Upper lobe of left lung (tissue), 6 donors: ENCODE data around the gene CATSPER3. TPM values are rescaled to one million over a fixed set of nuclear protein-coding genes. Genes with fewer than 3 reads are reported as not detected.

ENCODE experiments used
- ATAC-seq, 2 donors: fragments of 200-7000 bp; cut with Tn5 transposase; one replicate each; pipeline ENCODE4 v1.9.1; 2022; ENCODE audit warnings: mild to moderate bottlenecking in 2 of 2, moderate library complexity in 2 of 2; ENCODE audit not compliant: low FRiP score in 2 of 2
- DNase-seq, 2 donors: peaks; one replicate each; pipeline ENCODE4 v3.0.0-alpha.2; 2019 to 2020
- H3K27ac ChIP-seq, 4 donors: fragments of 200-600 bp; sonication (generic); one replicate each; pipeline ENCODE4 v1.5.1; 2016 to 2019
- H3K27me3 ChIP-seq, 4 donors: fragments of 200-600 bp; sonication (generic); one replicate each; pipeline ENCODE4 v1.5.1; 2017 to 2019
- H3K36me3 ChIP-seq, 4 donors: fragments of 200-600 bp; sonication (generic); one replicate each; pipeline ENCODE4 v1.5.1; 2016 to 2019
- H3K4me1 ChIP-seq, 4 donors: fragments of 200-600 bp; sonication (generic); one replicate each; pipeline ENCODE4 v1.5.1; 2018 to 2019
- H3K4me3 ChIP-seq, 4 donors: fragments of 200-600 bp; sonication (generic); one replicate each; pipeline ENCODE4 v1.5.1; 2017 to 2019; ENCODE audit warnings: mild to moderate bottlenecking in 2 of 4, moderate library complexity in 1 of 4
- H3K9me3 ChIP-seq, 4 donors: fragments of 200-600 bp; sonication (generic); one replicate each; pipeline ENCODE4 v1.5.1; 2018 to 2019
- EP300 ChIP-seq, 4 donors: sonication (generic); formaldehyde crosslinking; IDR thresholded peaks; one replicate each; pipeline ENCODE4 v1.5.1; 2017; ENCODE audit warnings: antibody characterized with exemption in 4 of 4, control low read depth in 2 of 4
- POLR2A ChIP-seq, 4 donors: fragments of 450-650 bp; IDR thresholded peaks; one replicate each; pipeline ENCODE4 v1.5.1; 2016 to 2017; ENCODE audit warnings: antibody characterized with exemption in 4 of 4, mild to moderate bottlenecking in 2 of 4
- POLR2AphosphoS5 ChIP-seq, 2 donors: sonication (generic); formaldehyde crosslinking; IDR thresholded peaks; one replicate each; pipeline ENCODE4 v1.5.1; 2017; ENCODE audit warnings: antibody characterized with exemption in 2 of 2
- WGBS, 2 donors: methylation state at CpG; one replicate each; pipeline ENCODE4 v1.1.5; 2017 to 2018; 5-methylcytosine and 5-hydroxymethylcytosine counted together
- small RNA-seq, 4 donors: library from RNA; depleted of rRNA; stranded (forward); fragments of <200 nt; gene quantifications; one replicate each; pipeline ENCODE3, GENCODE V24; 2016
- total RNA-seq, 6 donors: library from RNA; depleted of rRNA in 4 of 6; stranded (reverse); fragments of >200 nt in 4 of 6; gene quantifications; one replicate each; pipeline versions ENCODE4 v1.1.0 to v1.2.1, GENCODE V29; 2016 to 2021
- TF ChIP-seq, protein P1 (sequence below), 6 experiments: fragments of 450-650 bp in 4 of 6; fragments of 200-600 bp in 2 of 6; sonication (generic) in 2 of 6; IDR thresholded peaks; one replicate each; pipeline ENCODE4 v1.5.1; 2016 to 2019; ENCODE audit warnings: antibody characterized with exemption in 6 of 6
- donor health status: DM: no; HTN: no; CAD: no; lungs with moderate emphysema.
- donor health status: DM: no; HTN: yes; CAD: no; lungs with severe emphysema.

The CATSPER3 gene
- total RNA-seq, 6 donors from 2014 or later: 0.67 to 1.7 TPM; not detected in 4

DNA sequence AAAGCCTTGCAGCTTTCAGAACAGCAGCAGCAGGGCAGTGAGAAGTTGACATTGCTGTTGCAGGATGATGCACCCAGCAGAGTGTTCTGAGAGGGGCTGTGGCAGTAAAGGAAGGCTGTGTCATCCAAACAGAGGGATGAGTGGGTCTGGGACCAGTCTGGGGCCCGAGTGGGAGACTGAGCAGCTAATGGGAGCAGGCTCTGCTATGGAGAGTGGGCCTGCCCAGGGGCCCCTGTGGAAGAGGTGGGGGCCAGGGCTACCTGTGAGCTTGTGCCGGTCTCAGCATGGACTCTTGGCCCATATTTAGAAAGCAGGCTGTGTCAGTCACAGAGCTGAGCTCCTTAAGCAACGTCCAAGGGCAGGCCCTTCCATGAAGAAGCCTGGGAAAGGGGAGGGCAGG, 92.3 kb downstream of the CATSPER3 start:
- ATAC-seq: no peak
- Histone ChIP-seq H3K36me3 (no peaks in the 10 kb centered on the region), H3K4me1 (no peaks in the 10 kb centered on the region), H3K4me3 (no peak overlapping the region), H3K27me3 (no peaks in the 10 kb centered on the region), H3K9me3 (no peaks in the 10 kb centered on the region), H3K27ac (no peak overlapping the region)
- 74 to 93% methylated on average over 2 to 3 of the region's 3 CpGs for WGBS, 2 donors
- TF ChIP-seq, protein P1, sequence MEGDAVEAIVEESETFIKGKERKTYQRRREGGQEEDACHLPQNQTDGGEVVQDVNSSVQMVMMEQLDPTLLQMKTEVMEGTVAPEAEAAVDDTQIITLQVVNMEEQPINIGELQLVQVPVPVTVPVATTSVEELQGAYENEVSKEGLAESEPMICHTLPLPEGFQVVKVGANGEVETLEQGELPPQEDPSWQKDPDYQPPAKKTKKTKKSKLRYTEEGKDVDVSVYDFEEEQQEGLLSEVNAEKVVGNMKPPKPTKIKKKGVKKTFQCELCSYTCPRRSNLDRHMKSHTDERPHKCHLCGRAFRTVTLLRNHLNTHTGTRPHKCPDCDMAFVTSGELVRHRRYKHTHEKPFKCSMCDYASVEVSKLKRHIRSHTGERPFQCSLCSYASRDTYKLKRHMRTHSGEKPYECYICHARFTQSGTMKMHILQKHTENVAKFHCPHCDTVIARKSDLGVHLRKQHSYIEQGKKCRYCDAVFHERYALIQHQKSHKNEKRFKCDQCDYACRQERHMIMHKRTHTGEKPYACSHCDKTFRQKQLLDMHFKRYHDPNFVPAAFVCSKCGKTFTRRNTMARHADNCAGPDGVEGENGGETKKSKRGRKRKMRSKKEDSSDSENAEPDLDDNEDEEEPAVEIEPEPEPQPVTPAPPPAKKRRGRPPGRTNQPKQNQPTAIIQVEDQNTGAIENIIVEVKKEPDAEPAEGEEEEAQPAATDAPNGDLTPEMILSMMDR (IDR thresholded peaks at IDR 0.05): no peak
- TF ChIP-seq POLR2A (IDR thresholded peaks at IDR 0.05) (no peak), POLR2AphosphoS5 (IDR thresholded peaks at IDR 0.05) (no peak), EP300 (IDR thresholded peaks at IDR 0.05) (no peak)
- DNase-seq: no peak

DNA sequence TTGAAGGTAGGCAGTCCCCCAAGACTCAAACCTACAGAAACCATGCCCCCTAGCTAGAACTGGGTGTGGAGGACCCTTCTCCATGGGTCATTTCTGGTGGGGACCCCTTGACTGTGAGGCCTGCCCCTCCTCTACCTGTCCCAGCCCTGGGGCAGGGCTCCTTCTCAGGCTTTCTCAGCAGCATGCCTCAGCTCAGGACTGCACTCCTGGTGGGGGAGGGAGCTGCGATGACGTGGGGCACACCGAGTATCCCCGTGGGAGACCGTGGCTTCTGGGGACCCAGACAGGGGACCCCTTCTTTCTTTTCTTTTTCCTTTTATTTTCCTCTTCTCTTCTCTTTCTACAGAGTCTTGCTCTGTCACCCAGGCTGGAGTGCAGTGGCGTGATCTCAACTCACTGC, 93.3 kb downstream of the CATSPER3 start:
- H3K9me3 ChIP-seq: no peaks in the 10 kb centered on the region
- H3K36me3 ChIP-seq: no peaks in the 10 kb centered on the region
- H3K4me3 ChIP-seq: no peak overlapping the region
- ATAC-seq (no peak), DNase-seq (no peak)
- WGBS, 2 donors: 89 to 94% methylated on average over 6 of the region's 6 CpGs
- no peak for TF ChIP-seq POLR2AphosphoS5 (IDR thresholded peaks at IDR 0.05)
- TF ChIP-seq POLR2A (IDR thresholded peaks at IDR 0.05): no peak
- TF ChIP-seq, protein P1 (IDR thresholded peaks at IDR 0.05): no peak
- TF ChIP-seq EP300 (IDR thresholded peaks at IDR 0.05): no peak
- no peaks in the 10 kb centered on the region for H3K27me3 ChIP-seq
- H3K4me1 ChIP-seq: no peaks in the 10 kb centered on the region
- no peak overlapping the region for H3K27ac ChIP-seq

Small RNAs within 50 kb of the gene (small RNA-seq; reads per million reads assigned to genes)
- gene MIR4461 (0 reads per million in 4 donors), gene MTND3P25 (0 to 0.12 (median 0) reads per million in 4 donors), gene MTND4LP30 (0 reads per million in 4 donors)

Other genes with a start within 250 kb of the CATSPER3 start
- gene CAMLG, start 229.4 kb upstream of the CATSPER3 start, total RNA-seq: 10 to 100 TPM; 12.4 to 38.2 (median 20.5) TPM
- gene DDX46, start 209.1 kb upstream of the CATSPER3 start, total RNA-seq: 10 to 100 TPM; 31.2 to 68.9 (median 45.0) TPM
- 10 to 100 TPM; 22.5 to 56.4 (median 35.5) TPM for gene C5orf24, start 121.9 kb upstream of the CATSPER3 start, total RNA-seq
- gene TXNDC15, start 93.5 kb upstream of the CATSPER3 start, total RNA-seq: 10 to 100 TPM; 49.6 to 78.4 (median 67.2) TPM
- gene PCBD2, start 62.8 kb upstream of the CATSPER3 start, total RNA-seq: 10 to 100 TPM in 2 of 6 donors, 1 to 10 TPM in 4; 8.4 to 14.4 (median 9.1) TPM
- 10 to 100 TPM in 1 of 6 donors, 1 to 10 TPM in 1, under 1 TPM in 2, not detected in 2; 0.23 to 11.0 (median 1.0) TPM for gene PITX1, start 66.3 kb downstream of the CATSPER3 start, total RNA-seq